ENCODE results near the gene OSBPL7. TPM values are rescaled to one million over a fixed set of nuclear protein-coding genes. Genes with fewer than 3 reads are reported as not detected.

The OSBPL7 gene
- total RNA-seq, 2 donors from 2014 or later: 18.2 to 42.2 TPM

DNA sequence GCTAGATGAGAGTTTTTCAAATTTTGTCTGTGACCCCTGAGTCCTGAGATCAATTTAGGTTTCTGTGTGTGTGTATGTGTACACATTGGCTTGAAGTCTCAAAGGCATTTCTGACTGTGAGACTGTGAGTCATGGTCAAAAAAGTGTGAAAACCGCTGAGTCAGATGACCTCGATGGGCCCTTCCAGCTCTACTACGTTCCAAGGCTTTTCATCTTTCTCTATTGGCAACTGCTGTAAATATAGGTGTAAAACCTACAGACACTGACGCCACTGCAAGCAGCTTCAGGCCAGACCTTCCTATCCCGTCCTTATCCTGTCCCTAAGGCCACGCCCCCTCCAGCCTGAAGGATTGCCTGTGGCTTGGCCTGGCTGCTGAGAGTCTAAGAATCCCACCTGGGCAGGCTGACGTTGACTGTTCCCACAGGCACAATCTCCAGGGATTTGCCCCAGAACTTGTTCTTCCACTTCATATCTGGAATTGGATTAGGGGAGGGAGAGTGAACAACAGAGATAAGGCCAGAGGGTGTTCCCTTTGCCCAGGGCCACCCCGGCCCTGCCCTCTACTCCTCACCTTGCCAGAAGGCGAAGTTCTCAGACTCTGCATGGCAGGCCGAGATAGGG is 11.3 kb downstream of the OSBPL7 start:
- peak; percentile 88 to 94 (median 90) for DNase-seq
- TF ChIP-seq, protein P1, sequence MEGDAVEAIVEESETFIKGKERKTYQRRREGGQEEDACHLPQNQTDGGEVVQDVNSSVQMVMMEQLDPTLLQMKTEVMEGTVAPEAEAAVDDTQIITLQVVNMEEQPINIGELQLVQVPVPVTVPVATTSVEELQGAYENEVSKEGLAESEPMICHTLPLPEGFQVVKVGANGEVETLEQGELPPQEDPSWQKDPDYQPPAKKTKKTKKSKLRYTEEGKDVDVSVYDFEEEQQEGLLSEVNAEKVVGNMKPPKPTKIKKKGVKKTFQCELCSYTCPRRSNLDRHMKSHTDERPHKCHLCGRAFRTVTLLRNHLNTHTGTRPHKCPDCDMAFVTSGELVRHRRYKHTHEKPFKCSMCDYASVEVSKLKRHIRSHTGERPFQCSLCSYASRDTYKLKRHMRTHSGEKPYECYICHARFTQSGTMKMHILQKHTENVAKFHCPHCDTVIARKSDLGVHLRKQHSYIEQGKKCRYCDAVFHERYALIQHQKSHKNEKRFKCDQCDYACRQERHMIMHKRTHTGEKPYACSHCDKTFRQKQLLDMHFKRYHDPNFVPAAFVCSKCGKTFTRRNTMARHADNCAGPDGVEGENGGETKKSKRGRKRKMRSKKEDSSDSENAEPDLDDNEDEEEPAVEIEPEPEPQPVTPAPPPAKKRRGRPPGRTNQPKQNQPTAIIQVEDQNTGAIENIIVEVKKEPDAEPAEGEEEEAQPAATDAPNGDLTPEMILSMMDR (IDR thresholded peaks at IDR 0.05): no peak
- no peak for TF ChIP-seq POLR2A (IDR thresholded peaks at IDR 0.05)
- WGBS, 2 donors: 13 to 15% methylated on average over 10 of the region's 10 CpGs
- no peaks in the 10 kb centered on the region for H3K9me3 ChIP-seq
- peaks cover 52% of the 10 kb centered on the region for H3K4me1 ChIP-seq
- H3K27ac ChIP-seq: peak overlapping the region; percentile 77 to 87 (median 82)
- peaks cover 0 to 20% of the 10 kb centered on the region in 2 donors for H3K36me3 ChIP-seq (replicated peaks in 1 of 2; ENCODE audit: insufficient read depth in 1 of 2, low read depth in 2 of 2)
- intact Hi-C loops (cut with DNase I): no loop called here
- ATAC-seq: peak; percentile 94
- no peaks in the 10 kb centered on the region for H3K27me3 ChIP-seq
- H3K4me3 ChIP-seq: no peak overlapping the region

- H3K36me3 ChIP-seq (replicated peaks in 1 of 2; ENCODE audit: insufficient read depth in 1 of 2, low read depth in 2 of 2): peaks cover 0 to 15% of the 10 kb centered on the region in 2 donors
- DNase-seq (no peak), ATAC-seq (no peak)
- intact Hi-C loops (cut with DNase I): loop anchor here (10.0 kb wide), 2 partner anchors 114 to 154 kb away; partner anchors contain the start of gene TBKBP1
- H3K9me3 ChIP-seq: no peaks in the 10 kb centered on the region
- no peaks in the 10 kb centered on the region for H3K27me3 ChIP-seq
- H3K27ac ChIP-seq: peak overlapping the region; percentile 77 to 87 (median 82)
- H3K4me1 ChIP-seq: peaks cover 52% of the 10 kb centered on the region
- 78 to 86% methylated on average over 10 to 22 of the region's 22 CpGs for WGBS, 2 donors
- no peak overlapping the region for H3K4me3 ChIP-seq
- TF ChIP-seq, protein P1 (IDR thresholded peaks at IDR 0.05): no peak
- no peak for TF ChIP-seq POLR2A (IDR thresholded peaks at IDR 0.05)
These were observed 12.6 kb downstream of the OSBPL7 start for GRCh38 chr17:47808830-47809480.

DNA sequence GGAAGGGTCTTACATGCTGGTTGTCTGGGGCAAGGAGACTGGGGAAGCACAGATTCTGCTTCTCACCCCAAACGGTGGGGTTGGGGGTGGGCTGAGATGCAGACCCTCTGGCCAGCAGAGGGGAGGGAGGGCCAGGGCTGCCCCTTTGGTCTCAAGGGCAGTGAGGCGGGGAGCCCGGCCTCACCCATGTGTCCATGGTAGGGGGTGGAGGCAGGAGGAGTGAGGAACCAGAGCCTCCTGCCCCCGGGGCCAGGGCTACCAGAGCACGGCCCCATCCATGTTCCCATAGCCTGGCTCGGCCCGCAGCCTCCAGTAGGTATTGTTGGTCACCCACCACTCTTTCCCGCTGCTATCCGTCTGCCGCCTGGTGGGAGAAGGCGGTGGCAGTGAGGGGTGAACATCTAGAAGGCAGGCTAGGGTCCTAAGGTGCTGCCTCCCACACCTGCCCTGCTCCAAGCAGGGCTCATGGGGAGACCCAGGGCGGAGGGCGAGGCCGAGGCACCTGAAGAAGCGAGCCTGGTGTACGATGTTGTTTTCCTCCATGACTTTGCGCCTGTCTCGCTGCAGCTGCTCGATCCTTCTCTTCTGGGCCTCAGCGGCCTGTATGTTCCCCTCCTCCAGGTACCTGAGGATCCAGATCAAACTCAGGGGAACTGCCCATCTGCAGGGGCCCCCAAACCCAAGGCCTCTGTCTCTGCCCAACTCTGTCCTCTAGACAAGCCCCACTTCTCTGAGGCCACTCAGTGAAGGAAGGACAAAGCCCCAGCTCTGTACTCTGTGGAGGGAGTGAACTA is 13.4 kb downstream of the OSBPL7 start:
- no peak overlapping the region for H3K4me3 ChIP-seq
- intact Hi-C loops (cut with DNase I): loop anchor here (10.0 kb wide), 2 partner anchors 113 to 153 kb away; partner anchors contain the start of gene TBKBP1
- no peak for DNase-seq
- WGBS, 2 donors: 84 to 85% methylated on average over 12 to 16 of the region's 20 CpGs
- H3K27ac ChIP-seq: peak overlapping the region; percentile 77 to 87 (median 82)
- H3K4me1 ChIP-seq: peaks cover 49% of the 10 kb centered on the region
- TF ChIP-seq, protein P1 (IDR thresholded peaks at IDR 0.05): no peak
- TF ChIP-seq POLR2A (IDR thresholded peaks at IDR 0.05): no peak
- ATAC-seq: no peak
- peaks cover 0 to 15% of the 10 kb centered on the region in 2 donors for H3K36me3 ChIP-seq (replicated peaks in 1 of 2; ENCODE audit: insufficient read depth in 1 of 2, low read depth in 2 of 2)
- H3K27me3 ChIP-seq: no peaks in the 10 kb centered on the region
- H3K9me3 ChIP-seq: no peaks in the 10 kb centered on the region

DNA sequence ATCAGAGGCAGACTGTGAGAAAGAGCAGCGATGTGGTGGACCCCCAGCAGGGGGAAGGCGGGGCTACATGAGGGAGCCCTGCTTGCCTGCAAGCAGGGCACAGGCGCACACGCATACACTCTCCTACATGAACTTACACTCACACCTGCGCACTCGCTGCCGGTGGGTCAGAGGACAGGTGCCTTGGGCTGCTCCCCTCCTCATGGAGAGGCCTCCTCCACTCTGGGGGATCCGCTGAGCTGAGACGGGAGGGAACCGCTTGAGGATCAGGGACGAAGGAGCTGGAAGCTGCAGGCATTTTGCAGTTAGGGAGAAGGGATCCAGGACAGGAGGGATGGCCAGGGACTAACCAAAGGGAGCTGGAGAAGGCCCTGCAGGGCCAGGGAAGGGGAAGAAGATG is 14.2 kb downstream of the OSBPL7 start:
- no peaks in the 10 kb centered on the region for H3K9me3 ChIP-seq
- intact Hi-C loops (cut with DNase I): loop anchor here (10.0 kb wide), 2 partner anchors 113 to 153 kb away; partner anchors contain the start of gene TBKBP1
- H3K4me3 ChIP-seq: no peak overlapping the region
- WGBS, 2 donors: 86 to 90% methylated on average over 4 to 11 of the region's 11 CpGs
- peaks cover 0 to 15% of the 10 kb centered on the region in 2 donors for H3K36me3 ChIP-seq (replicated peaks in 1 of 2; ENCODE audit: insufficient read depth in 1 of 2, low read depth in 2 of 2)
- H3K27me3 ChIP-seq: no peaks in the 10 kb centered on the region
- no peak for TF ChIP-seq POLR2A (IDR thresholded peaks at IDR 0.05)
- TF ChIP-seq, protein P1 (IDR thresholded peaks at IDR 0.05): no peak
- DNase-seq: no peak
- H3K27ac ChIP-seq: peak overlapping the region in 1 of 4 donors; percentile 87
- H3K4me1 ChIP-seq: peaks cover 41% of the 10 kb centered on the region
- ATAC-seq: no peak

Measured in body of pancreas (tissue), 4 donors.